H1 (cell line): ENCODE data around the gene MXRA8. TPM values are rescaled to one million over a fixed set of nuclear protein-coding genes. Genes with fewer than 3 reads are reported as not detected.

Source experiments
- ATF2 ChIP-seq: IDR thresholded peaks from 2 replicates; pipeline ENCODE4 v1.6.1; 2012; ENCODE audit warnings: low read length, inconsistent platforms
- CEBPB ChIP-seq: IDR thresholded peaks from 2 replicates; pipeline ENCODE4 v1.6.1; 2012; ENCODE audit warnings: low read depth, low read length
- CHD7 ChIP-seq: fragments of 300-600 bp; sonication (generic); IDR thresholded peaks from 2 replicates; pipeline ENCODE4 v1.7.1; 2012; ENCODE audit warnings: low read length, moderate library complexity, mild to moderate bottlenecking, inconsistent platforms; ENCODE audit not compliant: insufficient replicate concordance
- CREB1 ChIP-seq: IDR thresholded peaks from 2 replicates; pipeline ENCODE4 v1.6.1; 2012; ENCODE audit warnings: inconsistent platforms
- FOSL1 ChIP-seq: IDR thresholded peaks from 2 replicates; pipeline ENCODE4 v1.6.1; 2011; ENCODE audit warnings: mild to moderate bottlenecking, low read depth, low read length, moderate library complexity; ENCODE audit not compliant: insufficient read depth
- GABPA ChIP-seq: IDR thresholded peaks from 2 replicates; pipeline ENCODE4 v1.6.1; 2011; ENCODE audit warnings: mild to moderate bottlenecking, low read length, moderate library complexity, borderline replicate concordance; ENCODE audit not compliant: insufficient read depth
- RAD21 ChIP-seq, 2 experiments: IDR thresholded peaks in 1 of 2; conservative IDR thresholded peaks in 1 of 2; 2 replicates each; pipeline ENCODE4 v1.6.1; 2011; ENCODE audit warnings: low read depth in 2 of 2, low read length in 2 of 2, improper control_type of control experiment in 1 of 2, inconsistent platforms in 1 of 2, mild to moderate bottlenecking in 1 of 2, moderate library complexity in 1 of 2
- polyA plus RNA-seq, 7 experiments: library from polyadenylated mRNA; depleted of rRNA in 3 of 7; stranded (reverse) in 5 of 7; unstranded in 2 of 7; fragments of >200 nt in 5 of 7; fragments of 200-250 nt in 2 of 7; gene quantifications; 1 replicate in 5 of 7; 2 replicates in 1 of 7; 4 replicates in 1 of 7; pipeline versions ENCODE4 v1.2.1 to v1.2.3, GENCODE V29; 2011 to 2013; ENCODE audit warnings: missing spikeins in 2 of 7, mixed read lengths in 2 of 7
- total RNA-seq: library from RNA; stranded (reverse); fragmentation: NEBNext Ultra II Directional; extraction: Animal tissue kit (Norgen Biotek cat#: 25700); gene quantifications from 2 replicates; pipeline ENCODE4 v1.2.1, GENCODE V29; 2021

MXRA8 gene
- total and polyA plus RNA-seq, 2 of the 8 experiments (the other 6 are each of a cell fraction or from before 2014, with no cell fraction given) = 10.5 to 17.2 TPM

GRCh38 chr1:1304331-1305299 is 53.7 kb downstream of the MXRA8 start (continued):
- TF ChIP-seq CHD7 (no peak), CREB1 (no peak), CEBPB (no peak), RAD21 (IDR thresholded peaks at IDR 0.05 in 1 of 2, conservative IDR thresholded peaks at IDR 0.05 in 1 of 2; ENCODE audit: low read depth in 2 of 2, low read length in 2 of 2) (no peak), ATF2 (peak; percentile 96), FOSL1 (no peak), GABPA (no peak)
